Neural crest cell (in vitro differentiated cells): Measurements from ENCODE around the gene ASIC4. TPM values are rescaled to one million over a fixed set of nuclear protein-coding genes. Genes with fewer than 3 reads are reported as not detected.
A peak's percentile ranks its signal among the peaks of the same experiment; 100 is the strongest.

Experiments
- DNase-seq: peaks from one replicate; pipeline ENCODE4 v3.0.0; 2021; ENCODE audit warnings: low read depth, mixed read lengths, low spot score
- H3K27ac Mint-ChIP-seq: one replicate; pipeline ENCODE4 v1.8.0; 2021; ENCODE audit warnings: mild to moderate bottlenecking, mixed read lengths; ENCODE audit not compliant: unreplicated experiment
- H3K27me3 Mint-ChIP-seq: 2 replicates; pipeline ENCODE4 v1.8.0; 2021; ENCODE audit warnings: low read depth, mild to moderate bottlenecking, mixed read lengths
- H3K36me3 Mint-ChIP-seq: 2 replicates; pipeline ENCODE4 v1.8.0; 2021; ENCODE audit warnings: low read depth, mild to moderate bottlenecking, mixed read lengths
- H3K4me1 Mint-ChIP-seq: 2 replicates; pipeline ENCODE4 v1.8.0; 2021; ENCODE audit warnings: mixed read lengths
- H3K4me3 Mint-ChIP-seq: one replicate; pipeline ENCODE4 v1.8.0; 2021; ENCODE audit warnings: mild to moderate bottlenecking, mixed read lengths
- H3K9me3 Mint-ChIP-seq: 2 replicates; pipeline ENCODE4 v1.8.0; 2021; ENCODE audit warnings: mixed read lengths
- total RNA-seq: library from RNA; stranded (reverse); gene quantifications from 2 replicates; pipeline ENCODE4 v1.2.1, GENCODE V29; 2021
- TF ChIP-seq, protein P1 (sequence below): fragments of 200-600 bp; sonication (generic); conservative IDR thresholded peaks from 2 replicates; pipeline ENCODE4 v1.5.0; 2021; ENCODE audit warnings: antibody characterized with exemption, mild to moderate bottlenecking

ASIC4 gene
- total RNA-seq, 1 donor from 2014 or later: 1.0 TPM

DNA sequence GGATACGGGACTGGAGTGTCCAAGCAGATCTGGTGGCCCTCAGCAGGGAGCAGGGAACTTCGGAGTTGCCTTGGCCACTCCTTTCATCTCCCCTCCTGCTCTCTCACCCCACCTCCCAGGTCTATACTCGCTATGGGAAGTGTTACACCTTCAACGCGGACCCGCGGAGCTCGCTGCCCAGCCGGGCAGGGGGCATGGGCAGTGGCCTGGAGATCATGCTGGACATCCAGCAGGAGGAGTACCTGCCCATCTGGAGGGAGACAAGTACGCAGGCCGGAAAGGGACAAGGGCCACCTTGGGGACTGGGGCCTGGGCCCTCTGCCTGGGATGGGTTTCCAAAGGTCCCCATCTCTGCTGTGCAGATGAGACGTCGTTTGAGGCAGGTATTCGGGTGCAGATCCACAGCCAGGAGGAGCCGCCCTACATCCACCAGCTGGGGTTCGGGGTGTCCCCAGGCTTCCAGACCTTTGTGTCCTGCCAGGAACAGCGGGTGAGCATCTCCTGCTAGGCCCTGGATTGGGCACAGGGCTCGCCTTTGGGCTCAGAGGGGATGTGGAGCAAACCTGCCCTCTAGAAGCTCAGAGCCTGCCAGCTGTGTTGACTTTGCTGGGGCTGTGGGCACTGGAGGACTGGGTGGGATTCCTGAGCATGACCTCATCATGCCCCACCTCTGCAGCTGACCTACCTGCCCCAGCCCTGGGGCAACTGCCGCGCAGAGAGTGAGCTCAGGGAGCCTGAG, 17.5 kb downstream of the ASIC4 start:
- Mint-ChIP-seq H3K27me3 (peaks cover 48% of the 10 kb centered on the region), H3K4me3 (no peak overlapping the region), H3K36me3 (no peaks in the 10 kb centered on the region), H3K9me3 (no peaks in the 10 kb centered on the region), H3K4me1 (peaks cover 31% of the 10 kb centered on the region), H3K27ac (no peak overlapping the region)
- TF ChIP-seq, protein P1, sequence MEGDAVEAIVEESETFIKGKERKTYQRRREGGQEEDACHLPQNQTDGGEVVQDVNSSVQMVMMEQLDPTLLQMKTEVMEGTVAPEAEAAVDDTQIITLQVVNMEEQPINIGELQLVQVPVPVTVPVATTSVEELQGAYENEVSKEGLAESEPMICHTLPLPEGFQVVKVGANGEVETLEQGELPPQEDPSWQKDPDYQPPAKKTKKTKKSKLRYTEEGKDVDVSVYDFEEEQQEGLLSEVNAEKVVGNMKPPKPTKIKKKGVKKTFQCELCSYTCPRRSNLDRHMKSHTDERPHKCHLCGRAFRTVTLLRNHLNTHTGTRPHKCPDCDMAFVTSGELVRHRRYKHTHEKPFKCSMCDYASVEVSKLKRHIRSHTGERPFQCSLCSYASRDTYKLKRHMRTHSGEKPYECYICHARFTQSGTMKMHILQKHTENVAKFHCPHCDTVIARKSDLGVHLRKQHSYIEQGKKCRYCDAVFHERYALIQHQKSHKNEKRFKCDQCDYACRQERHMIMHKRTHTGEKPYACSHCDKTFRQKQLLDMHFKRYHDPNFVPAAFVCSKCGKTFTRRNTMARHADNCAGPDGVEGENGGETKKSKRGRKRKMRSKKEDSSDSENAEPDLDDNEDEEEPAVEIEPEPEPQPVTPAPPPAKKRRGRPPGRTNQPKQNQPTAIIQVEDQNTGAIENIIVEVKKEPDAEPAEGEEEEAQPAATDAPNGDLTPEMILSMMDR: no peak
- no peak for DNase-seq

DNA sequence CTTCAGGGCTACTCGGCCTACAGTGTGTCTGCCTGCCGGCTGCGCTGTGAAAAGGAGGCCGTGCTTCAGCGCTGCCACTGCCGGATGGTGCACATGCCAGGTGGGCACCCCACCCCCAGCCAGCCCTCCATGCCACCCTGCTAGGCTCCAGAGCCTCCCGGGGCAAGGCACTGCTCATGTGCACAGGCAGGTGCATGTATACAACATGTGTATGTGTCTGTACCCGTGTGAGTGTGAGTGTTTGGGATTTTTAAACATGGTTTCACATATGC, 18.0 kb downstream of the ASIC4 start:
- H3K4me1 Mint-ChIP-seq: peaks cover 31% of the 10 kb centered on the region
- H3K27ac Mint-ChIP-seq: no peak overlapping the region
- no peaks in the 10 kb centered on the region for H3K9me3 Mint-ChIP-seq
- no peak for DNase-seq
- TF ChIP-seq, protein P1: no peak
- no peak overlapping the region for H3K4me3 Mint-ChIP-seq
- H3K27me3 Mint-ChIP-seq: peaks cover 46% of the 10 kb centered on the region
- H3K36me3 Mint-ChIP-seq: no peaks in the 10 kb centered on the region

DNA sequence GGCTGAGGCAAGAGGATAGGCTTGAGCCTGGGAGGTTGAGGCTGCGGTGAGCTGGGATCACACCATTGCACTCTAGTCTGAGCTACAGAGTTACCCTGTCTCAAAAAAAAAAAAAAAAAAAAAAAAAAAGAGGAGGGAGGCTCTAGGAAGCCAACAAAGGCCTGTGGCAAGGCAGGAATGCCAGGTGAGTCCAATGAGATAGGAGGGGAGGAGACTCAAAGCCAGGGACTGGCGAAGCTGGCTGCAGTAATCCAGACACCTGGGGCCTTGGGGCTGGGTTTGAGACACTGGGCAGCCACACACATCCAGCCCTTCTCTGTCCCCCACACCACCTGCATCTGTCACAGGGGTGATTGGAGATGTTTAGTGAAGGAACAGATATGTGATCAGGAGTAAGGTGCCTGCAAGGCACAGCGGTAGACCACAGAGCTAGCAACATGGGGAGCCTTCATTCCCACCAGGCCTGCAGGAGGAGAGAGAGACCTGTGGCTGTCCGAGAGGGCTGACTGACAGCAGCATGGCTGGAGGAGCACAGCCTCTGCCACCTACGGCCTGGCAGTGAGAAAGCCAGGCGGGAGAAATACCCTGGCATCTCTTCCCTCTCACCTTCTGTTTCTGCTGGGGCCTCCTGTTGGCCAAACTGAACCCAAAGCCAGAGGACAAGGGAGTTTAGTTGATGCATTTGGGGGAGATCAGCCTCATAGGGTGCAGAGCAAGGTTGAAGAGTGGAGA, 19.8 kb downstream of the ASIC4 start:
- Mint-ChIP-seq H3K9me3 (no peaks in the 10 kb centered on the region), H3K4me1 (peaks cover 35% of the 10 kb centered on the region), H3K4me3 (no peak overlapping the region), H3K27ac (no peak overlapping the region), H3K36me3 (no peaks in the 10 kb centered on the region), H3K27me3 (peaks cover 32% of the 10 kb centered on the region)
- TF ChIP-seq, protein P1: no peak
- DNase-seq: no peak

DNA sequence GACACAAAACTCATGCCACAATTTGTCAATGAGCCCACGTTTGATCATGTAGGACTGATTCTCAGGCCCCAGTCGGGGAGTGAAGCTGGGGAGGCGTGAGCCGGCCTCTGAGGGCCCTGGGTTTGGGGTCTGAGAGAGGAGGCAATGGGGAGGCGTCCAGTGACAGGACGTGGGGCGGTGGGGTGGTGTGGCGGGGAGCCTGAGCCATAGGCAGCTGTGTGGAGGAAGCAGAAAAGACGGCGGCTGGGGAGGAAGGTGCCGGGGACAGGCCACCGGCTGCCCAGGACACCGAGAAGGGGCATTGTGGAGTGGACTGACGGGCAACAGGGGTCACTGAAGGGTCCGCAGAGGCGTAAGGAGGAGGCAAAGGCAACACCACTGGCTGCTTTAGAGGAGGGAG, 22.1 kb downstream of the ASIC4 start:
- TF ChIP-seq, protein P1: no peak
- H3K4me3 Mint-ChIP-seq: peak overlapping the region; percentile 68
- H3K27ac Mint-ChIP-seq: peak overlapping the region; percentile 62
- H3K36me3 Mint-ChIP-seq: no peaks in the 10 kb centered on the region
- peaks cover 27% of the 10 kb centered on the region for H3K4me1 Mint-ChIP-seq
- H3K9me3 Mint-ChIP-seq: no peaks in the 10 kb centered on the region
- DNase-seq: no peak
- H3K27me3 Mint-ChIP-seq: peaks cover 13% of the 10 kb centered on the region

DNA sequence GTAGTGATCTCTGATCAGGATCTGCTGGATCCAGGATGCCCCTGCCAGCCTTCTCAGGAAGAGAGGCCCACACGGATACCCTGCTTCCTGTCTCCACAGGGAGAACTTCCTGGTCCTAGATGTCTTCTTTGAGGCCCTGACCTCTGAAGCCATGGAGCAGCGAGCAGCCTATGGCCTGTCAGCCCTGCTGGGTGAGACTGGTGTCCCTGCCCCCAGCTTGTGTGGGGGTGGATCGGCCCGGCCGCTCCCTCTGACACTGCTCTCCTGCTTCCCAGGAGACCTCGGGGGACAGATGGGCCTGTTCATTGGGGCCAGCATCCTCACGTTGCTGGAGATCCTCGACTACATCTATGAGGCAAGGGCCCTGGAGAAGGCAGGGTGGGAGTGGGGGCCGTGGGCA, 22.7 kb downstream of the ASIC4 start:
- Mint-ChIP-seq H3K9me3 (no peaks in the 10 kb centered on the region), H3K4me1 (peaks cover 27% of the 10 kb centered on the region)
- TF ChIP-seq, protein P1: no peak

More for the DNA sequence above, 22.7 kb downstream of the ASIC4 start:
- Mint-ChIP-seq H3K27ac (no peak overlapping the region), H3K27me3 (peaks cover 12% of the 10 kb centered on the region), H3K36me3 (no peaks in the 10 kb centered on the region), H3K4me3 (peak overlapping the region; percentile 71)
- DNase-seq: no peak
